ENCODE data around the gene MTIF3. TPM values are rescaled to one million over a fixed set of nuclear protein-coding genes. Genes with fewer than 3 reads are reported as not detected.

The MTIF3 gene
- total RNA-seq, 1 donor from 2014 or later = 140 TPM

- Histone ChIP-seq H3K36me3 (no peaks in the 10 kb centered on the region), H3K27me3 (ENCODE audit: low read depth) (peaks cover 13% of the 10 kb centered on the region), H3K4me1 (no peaks in the 10 kb centered on the region), H3K9me3 (replicated peaks) (no peaks in the 10 kb centered on the region), H3K27ac (replicated peaks) (no peak overlapping the region), H3K4me3 (no peak overlapping the region)
- no peak for DNase-seq
- no peak for TF ChIP-seq CTCF (IDR thresholded peaks at IDR 0.05; ENCODE audit: borderline replicate concordance)
- intact Hi-C loops (cut with micrococcal nuclease) = no loop called here
Measured at GRCh38 chr13:27396252-27396846, 54.0 kb downstream of the MTIF3 start.

GRCh38 chr13:27395007-27395510, 55.3 kb downstream of the MTIF3 start:
- no peak for TF ChIP-seq CTCF (IDR thresholded peaks at IDR 0.05; ENCODE audit: borderline replicate concordance)
- DNase-seq = no peak
- Histone ChIP-seq H3K27ac (replicated peaks) (no peak overlapping the region), H3K36me3 (no peaks in the 10 kb centered on the region), H3K9me3 (replicated peaks) (no peaks in the 10 kb centered on the region), H3K27me3 (ENCODE audit: low read depth) (peaks cover 10% of the 10 kb centered on the region), H3K4me3 (no peak overlapping the region), H3K4me1 (no peaks in the 10 kb centered on the region)
- intact Hi-C loops (cut with micrococcal nuclease) = no loop called here

GRCh38 chr13:27393101-27393500, 57.3 kb downstream of the MTIF3 start:
- no peak for TF ChIP-seq CTCF (IDR thresholded peaks at IDR 0.05; ENCODE audit: borderline replicate concordance)
- intact Hi-C loops (cut with micrococcal nuclease) = no loop called here

GRCh38 chr13:27391471-27391870, 58.9 kb downstream of the MTIF3 start:
- no peak overlapping the region for H3K4me3 ChIP-seq
- H3K4me1 ChIP-seq = no peaks in the 10 kb centered on the region
- no peak for TF ChIP-seq CTCF (IDR thresholded peaks at IDR 0.05; ENCODE audit: borderline replicate concordance)
- H3K36me3 ChIP-seq = no peaks in the 10 kb centered on the region
- no peak overlapping the region for H3K27ac ChIP-seq (replicated peaks)
- no peak for DNase-seq
- no peaks in the 10 kb centered on the region for H3K9me3 ChIP-seq (replicated peaks)
- H3K27me3 ChIP-seq (ENCODE audit: low read depth) = peaks cover 24% of the 10 kb centered on the region
- intact Hi-C loops (cut with micrococcal nuclease) = no loop called here

More at GRCh38 chr13:27393101-27393500, 57.3 kb downstream of the MTIF3 start:
- Histone ChIP-seq H3K27ac (replicated peaks) (no peak overlapping the region), H3K4me3 (no peak overlapping the region), H3K27me3 (ENCODE audit: low read depth) (peaks cover 16% of the 10 kb centered on the region), H3K36me3 (no peaks in the 10 kb centered on the region), H3K9me3 (replicated peaks) (no peaks in the 10 kb centered on the region), H3K4me1 (no peaks in the 10 kb centered on the region)
- no peak for DNase-seq

- TF ChIP-seq CTCF (IDR thresholded peaks at IDR 0.05; ENCODE audit: borderline replicate concordance) = no peak
- no peaks in the 10 kb centered on the region for H3K36me3 ChIP-seq
- intact Hi-C loops (cut with micrococcal nuclease) = no loop called here
- no peak overlapping the region for H3K4me3 ChIP-seq
- H3K4me1 ChIP-seq = no peaks in the 10 kb centered on the region
- no peak for DNase-seq
- H3K27ac ChIP-seq (replicated peaks) = no peak overlapping the region
- peaks cover 22% of the 10 kb centered on the region for H3K27me3 ChIP-seq (ENCODE audit: low read depth)
- H3K9me3 ChIP-seq (replicated peaks) = no peaks in the 10 kb centered on the region
Measured at GRCh38 chr13:27389891-27390290, 60.5 kb downstream of the MTIF3 start.

Measured in left ventricle myocardium inferior (tissue), 1 donor.